ENCODE measurements around the gene FITM1. TPM values are rescaled to one million over a fixed set of nuclear protein-coding genes. Genes with fewer than 3 reads are reported as not detected.

The FITM1 gene
- total RNA-seq, 6 experiments from 2014 or later, result not detected

DNA sequence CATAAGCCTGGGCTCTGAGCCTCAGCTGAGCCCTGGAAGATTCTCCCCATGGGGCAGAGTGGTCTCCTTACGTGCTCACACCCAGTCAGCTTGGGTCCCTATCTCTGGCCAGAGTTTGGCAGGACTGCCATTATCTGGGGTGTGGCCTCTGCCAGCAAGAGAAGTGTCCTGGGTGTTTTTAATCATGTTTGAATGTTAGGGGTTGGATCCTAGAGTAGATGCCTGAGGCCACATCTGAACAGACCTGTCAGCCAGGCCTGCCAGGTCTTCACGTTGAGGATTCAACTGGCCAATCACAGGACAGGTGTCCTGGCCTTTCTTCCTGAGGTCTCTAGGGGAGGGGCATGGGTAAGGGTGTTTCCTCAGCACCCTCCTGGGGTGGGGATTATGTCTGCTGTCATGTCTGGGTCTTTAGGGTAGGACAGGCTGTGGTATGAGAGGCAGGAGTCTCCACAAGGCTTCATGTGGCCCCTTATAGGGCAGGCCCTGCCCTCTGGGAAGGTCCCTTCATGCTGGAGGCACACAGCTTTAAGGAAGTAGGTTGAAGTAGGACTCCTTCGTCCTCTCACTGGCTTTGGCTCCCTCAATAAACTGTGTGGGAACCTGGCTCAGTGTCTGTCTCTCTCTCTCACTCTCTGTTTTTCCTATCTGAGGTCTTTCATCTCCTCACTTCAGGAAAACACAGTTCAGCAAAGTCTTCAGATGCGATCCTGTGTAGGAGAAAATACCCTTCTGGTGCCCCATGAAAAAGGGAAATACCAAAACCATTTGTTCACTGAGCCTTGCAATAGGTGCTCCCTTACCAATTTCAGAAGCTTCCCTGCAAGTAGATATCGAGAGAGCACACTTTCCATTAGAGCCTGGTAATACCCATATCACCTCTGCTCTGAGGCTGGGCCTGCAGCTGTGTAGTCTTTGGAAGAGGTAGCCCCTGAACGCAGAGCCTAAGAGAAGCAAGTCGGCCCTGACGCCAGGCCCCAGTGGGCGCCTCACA is 6.7 kb upstream of the FITM1 start:
- H3K27me3 Mint-ChIP-seq (ENCODE audit: insufficient read depth), result no peaks in the 10 kb centered on the region; the same call in 1 of the 2 replicates
- TF ChIP-seq, protein P1, sequence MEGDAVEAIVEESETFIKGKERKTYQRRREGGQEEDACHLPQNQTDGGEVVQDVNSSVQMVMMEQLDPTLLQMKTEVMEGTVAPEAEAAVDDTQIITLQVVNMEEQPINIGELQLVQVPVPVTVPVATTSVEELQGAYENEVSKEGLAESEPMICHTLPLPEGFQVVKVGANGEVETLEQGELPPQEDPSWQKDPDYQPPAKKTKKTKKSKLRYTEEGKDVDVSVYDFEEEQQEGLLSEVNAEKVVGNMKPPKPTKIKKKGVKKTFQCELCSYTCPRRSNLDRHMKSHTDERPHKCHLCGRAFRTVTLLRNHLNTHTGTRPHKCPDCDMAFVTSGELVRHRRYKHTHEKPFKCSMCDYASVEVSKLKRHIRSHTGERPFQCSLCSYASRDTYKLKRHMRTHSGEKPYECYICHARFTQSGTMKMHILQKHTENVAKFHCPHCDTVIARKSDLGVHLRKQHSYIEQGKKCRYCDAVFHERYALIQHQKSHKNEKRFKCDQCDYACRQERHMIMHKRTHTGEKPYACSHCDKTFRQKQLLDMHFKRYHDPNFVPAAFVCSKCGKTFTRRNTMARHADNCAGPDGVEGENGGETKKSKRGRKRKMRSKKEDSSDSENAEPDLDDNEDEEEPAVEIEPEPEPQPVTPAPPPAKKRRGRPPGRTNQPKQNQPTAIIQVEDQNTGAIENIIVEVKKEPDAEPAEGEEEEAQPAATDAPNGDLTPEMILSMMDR (IDR thresholded peaks at IDR 0.05), result no peak
- H3K36me3 Mint-ChIP-seq (ENCODE audit: low read depth), result no peaks in the 10 kb centered on the region
- H3K9me3 Mint-ChIP-seq, result no peaks in the 10 kb centered on the region
- H3K4me3 Mint-ChIP-seq, result no peak overlapping the region; the same call in 1 of the 2 replicates
- H3K27ac Mint-ChIP-seq, result no peak overlapping the region
- DNase-seq, result no peak
- no peaks in the 10 kb centered on the region for H3K4me1 Mint-ChIP-seq (ENCODE audit: low read depth)

DNA sequence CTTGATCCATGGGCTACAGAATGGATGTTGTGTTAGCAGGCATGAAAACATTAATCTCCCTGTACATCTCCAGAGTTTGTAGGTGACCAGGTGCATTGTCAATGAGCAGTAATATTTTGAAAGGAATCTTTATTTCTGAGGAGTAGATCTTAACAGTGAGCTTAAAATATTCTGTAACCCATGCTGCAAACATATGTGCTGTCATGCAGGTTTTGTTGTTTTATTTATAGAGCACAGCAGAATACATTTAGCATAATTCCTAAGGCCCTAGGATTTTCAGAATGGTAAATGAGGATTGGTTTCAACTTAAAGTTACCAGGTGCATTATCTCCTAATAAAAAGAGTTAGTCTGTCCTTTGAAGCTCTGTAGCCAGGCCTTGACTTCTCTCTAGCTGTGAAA is 3.5 kb upstream of the FITM1 start:
- Mint-ChIP-seq H3K9me3 (no peaks in the 10 kb centered on the region), H3K27me3 (ENCODE audit: insufficient read depth) (peaks cover 3% of the 10 kb centered on the region; the same call in 1 of the 2 replicates), H3K36me3 (ENCODE audit: low read depth) (no peaks in the 10 kb centered on the region), H3K4me1 (ENCODE audit: low read depth) (no peaks in the 10 kb centered on the region), H3K4me3 (no peak overlapping the region), H3K27ac (no peak overlapping the region)
- DNase-seq, result no peak
- TF ChIP-seq, protein P1 (IDR thresholded peaks at IDR 0.05), result no peak

- TF ChIP-seq, protein P1 (IDR thresholded peaks at IDR 0.05), result no peak
- H3K4me3 Mint-ChIP-seq, result no peak overlapping the region
- H3K4me1 Mint-ChIP-seq (ENCODE audit: low read depth), result no peaks in the 10 kb centered on the region
Measured at GRCh38 chr14:24127673-24128072, 2.8 kb upstream of the FITM1 start.

DNA sequence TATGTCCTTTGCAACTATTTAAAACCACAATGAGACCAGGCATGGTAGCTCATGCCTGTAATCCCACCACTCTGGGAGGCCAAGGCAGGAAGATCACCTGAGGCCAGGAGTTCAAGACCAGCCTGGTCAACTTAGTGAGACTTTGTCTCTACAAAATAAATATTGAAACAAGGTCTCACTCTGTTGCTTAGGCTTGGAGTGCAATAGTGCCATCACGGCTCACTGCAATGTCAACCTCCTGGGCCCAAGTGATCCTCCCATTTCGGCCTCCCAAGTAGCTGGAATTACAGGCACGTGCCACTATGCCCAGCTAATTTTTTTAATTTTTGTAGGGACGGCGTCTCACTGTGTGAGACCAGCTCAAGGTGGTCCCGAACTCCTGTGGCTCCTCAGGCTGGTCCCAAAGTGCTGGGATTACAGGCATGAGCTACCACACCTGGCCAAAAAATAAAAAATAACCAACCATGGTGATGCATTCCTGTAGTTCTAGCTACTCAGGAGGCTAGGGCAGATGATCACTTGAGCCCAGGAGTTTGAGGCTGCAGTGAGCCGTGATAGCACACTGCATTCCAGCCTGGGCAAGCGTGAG is 955 bp upstream of the FITM1 start:
- no peak overlapping the region for H3K4me3 Mint-ChIP-seq
- no peaks in the 10 kb centered on the region for H3K36me3 Mint-ChIP-seq (ENCODE audit: low read depth)
- no peak overlapping the region for H3K27ac Mint-ChIP-seq
- H3K27me3 Mint-ChIP-seq (ENCODE audit: insufficient read depth), result peaks cover 3% of the 10 kb centered on the region; the same call in 1 of the 2 replicates
- H3K9me3 Mint-ChIP-seq, result no peaks in the 10 kb centered on the region
- H3K4me1 Mint-ChIP-seq (ENCODE audit: low read depth), result no peaks in the 10 kb centered on the region
- TF ChIP-seq, protein P1 (IDR thresholded peaks at IDR 0.05), result no peak
- no peak for DNase-seq

More at GRCh38 chr14:24127673-24128072, 2.8 kb upstream of the FITM1 start:
- Mint-ChIP-seq H3K36me3 (ENCODE audit: low read depth) (no peaks in the 10 kb centered on the region), H3K27me3 (ENCODE audit: insufficient read depth) (peaks cover 3% of the 10 kb centered on the region; the same call in 1 of the 2 replicates), H3K27ac (no peak overlapping the region), H3K9me3 (no peaks in the 10 kb centered on the region)
- DNase-seq, result no peak

GRCh38 chr14:24130717-24131548 is 474 bp downstream of the FITM1 start:
- TF ChIP-seq, protein P1 (IDR thresholded peaks at IDR 0.05), result no peak
- Mint-ChIP-seq H3K4me3 (no peak overlapping the region), H3K36me3 (ENCODE audit: low read depth) (no peaks in the 10 kb centered on the region), H3K27me3 (ENCODE audit: insufficient read depth) (peaks cover 3% of the 10 kb centered on the region; the same call in 1 of the 2 replicates), H3K27ac (no peak overlapping the region), H3K9me3 (no peaks in the 10 kb centered on the region), H3K4me1 (ENCODE audit: low read depth) (peaks cover 7% of the 10 kb centered on the region)
- DNase-seq, result no peak
